ACHN (cell line): ENCODE results near the gene TM4SF5.
"Not testable (repeated sequence)": the region's sequence is repeated elsewhere in the genome, so short reads cannot be mapped to it uniquely, and the experiment has no call there.

Source experiments
- DNase-seq: peaks from one replicate; pipeline ENCODE4 v3.0.0-alpha.2; 2015
- in situ Hi-C: cut with HindIII; loops from 2 replicates; pipeline ENCODE4 v1.10.0; 2017; ENCODE audit warnings: low sequenced_read_pairs, low pct_ligation_motif_present, low pct_unique_long_range_greater_than_20kb

TM4SF5 gene

GRCh38 chr17:4815043-4815675 is 43.5 kb downstream of the TM4SF5 start:
- in situ Hi-C loops = no loop called here
- no peak for DNase-seq

GRCh38 chr17:4816826-4817225 is 45.1 kb downstream of the TM4SF5 start:
- no peak for DNase-seq
- in situ Hi-C loops = no loop called here

DNA sequence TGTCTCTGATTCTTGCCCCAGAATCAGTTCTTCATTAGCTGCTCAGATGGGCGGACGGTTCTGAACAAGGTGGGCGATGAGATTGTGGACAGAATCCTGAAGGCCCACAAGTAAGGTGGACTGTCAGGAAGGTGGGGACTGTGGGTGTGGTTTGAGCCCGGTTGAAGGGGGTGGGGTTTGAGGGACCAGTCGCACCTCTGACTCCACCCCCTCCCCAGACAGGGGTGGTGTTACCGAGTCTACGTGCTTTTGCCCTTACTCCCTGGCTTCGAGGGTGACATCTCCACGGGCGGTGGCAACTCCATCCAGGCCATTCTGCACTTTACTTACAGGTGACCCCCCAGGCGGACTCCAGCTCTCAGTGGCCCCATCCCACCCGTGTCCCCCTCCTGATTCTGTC is 46.6 kb downstream of the TM4SF5 start:
- in situ Hi-C loops = no loop called here

GRCh38 chr17:4822835-4823234 is 51.1 kb downstream of the TM4SF5 start:
- DNase-seq = no peak
- in situ Hi-C loops = no loop called here

More for the DNA sequence above, 46.6 kb downstream of the TM4SF5 start:
- DNase-seq = no peak

GRCh38 chr17:4823373-4824089 is 51.8 kb downstream of the TM4SF5 start:
- in situ Hi-C loops = no loop called here
- DNase-seq = no peak

DNA sequence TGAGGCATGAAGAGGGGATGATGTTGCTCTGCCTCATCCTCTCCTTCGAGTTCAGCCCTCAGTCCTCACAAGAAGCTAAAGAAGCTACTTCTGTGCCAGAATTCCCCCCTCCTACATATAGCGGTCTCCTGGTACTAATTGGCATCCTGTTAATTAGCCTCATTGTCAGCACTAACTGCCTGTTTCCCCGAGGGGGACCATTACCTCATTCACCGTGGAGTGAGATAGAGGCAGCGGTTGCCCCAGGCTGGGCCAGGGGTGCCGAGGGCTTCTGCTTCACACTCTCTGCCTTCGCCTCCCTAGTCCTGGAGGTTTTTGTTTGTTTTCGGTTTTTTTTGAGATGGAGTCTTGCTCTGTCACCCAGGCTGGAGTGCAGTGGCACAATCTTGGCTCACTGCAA is 55.7 kb downstream of the TM4SF5 start:
- in situ Hi-C loops = no loop called here
- DNase-seq = no peak

DNA sequence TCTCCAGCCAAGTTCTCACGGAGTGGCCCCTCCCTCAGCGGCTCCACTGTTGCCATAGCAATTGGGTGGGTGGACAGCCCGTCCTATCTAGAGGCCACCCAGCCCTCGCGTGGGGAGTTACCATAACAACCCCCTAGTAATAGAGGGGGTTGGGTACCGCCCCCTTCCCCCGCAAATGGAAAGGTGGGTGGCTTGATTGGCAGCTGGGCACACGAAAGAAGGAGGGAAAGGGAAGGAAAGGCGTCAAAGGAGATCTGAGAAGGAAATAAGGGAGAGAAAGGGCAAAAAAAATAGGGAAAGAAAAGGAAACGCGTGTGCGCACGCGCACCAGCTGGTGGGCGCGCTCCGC is 61.1 kb downstream of the TM4SF5 start:
- DNase-seq, in situ Hi-C loops: not testable (repeated sequence)
